Daoy (cell line): Measurements from ENCODE around the gene TCF3. TPM values are rescaled to one million over a fixed set of nuclear protein-coding genes. Genes with fewer than 3 reads are reported as not detected.

Experiments used
- DNase-seq: peaks from one replicate; pipeline ENCODE4 v3.0.0-alpha.2; 2015; ENCODE audit warnings: low read depth
- total RNA-seq: library from RNA; depleted of rRNA; stranded (reverse); fragments of >200 nt; shearing (Covaris generic); gene quantifications from 2 replicates; pipeline ENCODE4 v1.2.3, GENCODE V29; 2014

TCF3 gene
- total RNA-seq, 1 experiment from 2014 or later = 92.8 TPM

DNA sequence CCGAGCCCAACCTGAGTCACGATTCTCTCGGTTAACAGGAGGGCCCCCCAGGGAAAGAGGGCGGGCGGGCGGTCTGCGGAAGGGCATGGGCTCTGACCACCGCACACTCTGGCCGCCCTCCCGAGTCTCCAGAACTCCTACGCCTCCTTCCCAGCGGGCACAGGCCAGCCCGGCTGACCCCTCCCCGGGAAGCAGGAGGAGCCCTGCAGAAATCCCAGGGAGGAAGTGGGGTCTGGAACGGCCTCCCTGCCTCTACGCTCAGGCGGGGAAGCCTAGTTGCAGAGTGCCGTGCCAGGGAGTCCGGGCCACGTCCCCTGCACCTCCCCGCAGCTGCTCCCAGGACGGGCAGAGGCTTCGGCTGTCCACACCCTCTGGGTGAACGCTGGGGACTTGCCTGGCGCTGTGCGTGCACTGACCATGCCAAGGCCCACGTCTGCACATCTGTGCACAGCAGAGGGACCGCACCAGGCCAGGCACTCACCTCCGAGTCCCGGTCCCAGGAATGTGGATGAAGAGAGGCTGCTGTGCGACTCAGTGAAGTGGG, 20.8 kb downstream of the TCF3 start:
- no peak for DNase-seq

DNA sequence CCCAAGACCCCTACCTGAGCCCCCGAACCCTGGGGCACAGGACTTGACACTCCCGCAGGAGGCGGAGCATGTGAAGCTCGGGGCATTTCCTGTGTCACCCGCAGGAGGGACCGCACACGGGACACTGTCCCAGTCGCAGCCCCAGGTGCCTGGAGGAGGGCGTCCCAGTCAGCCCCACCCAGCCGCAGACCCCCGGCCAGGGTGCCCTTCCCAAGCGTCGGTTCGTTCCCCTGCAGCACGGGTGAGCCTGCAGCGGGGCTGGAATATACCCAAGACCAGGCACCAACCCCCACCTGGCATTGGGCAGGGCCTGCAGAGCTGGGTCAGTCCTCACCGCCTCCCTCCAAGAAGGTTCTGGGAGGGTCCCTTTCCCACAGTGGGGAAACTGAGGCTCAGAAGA, 21.6 kb downstream of the TCF3 start:
- no peak for DNase-seq

DNA sequence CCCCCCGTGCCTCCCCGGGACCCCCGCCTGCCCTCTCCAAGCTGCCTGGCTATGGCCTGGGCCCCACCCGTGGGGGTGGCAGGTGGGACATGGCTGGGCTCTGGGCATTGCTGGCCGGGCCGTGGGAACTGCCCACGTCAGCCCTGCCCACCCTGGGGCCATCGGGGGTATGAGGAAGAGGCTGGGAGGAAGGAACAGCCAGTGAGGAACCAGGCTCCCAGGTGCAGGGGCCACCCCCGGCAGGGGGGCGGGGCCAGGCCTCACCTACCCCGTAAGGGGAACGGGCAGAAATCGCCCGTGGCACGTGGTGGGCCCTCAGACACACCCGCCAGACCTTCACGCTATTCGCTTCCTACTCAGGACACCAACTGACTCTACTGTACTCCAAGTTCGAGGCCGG, 22.4 kb downstream of the TCF3 start:
- no peak for DNase-seq

DNA sequence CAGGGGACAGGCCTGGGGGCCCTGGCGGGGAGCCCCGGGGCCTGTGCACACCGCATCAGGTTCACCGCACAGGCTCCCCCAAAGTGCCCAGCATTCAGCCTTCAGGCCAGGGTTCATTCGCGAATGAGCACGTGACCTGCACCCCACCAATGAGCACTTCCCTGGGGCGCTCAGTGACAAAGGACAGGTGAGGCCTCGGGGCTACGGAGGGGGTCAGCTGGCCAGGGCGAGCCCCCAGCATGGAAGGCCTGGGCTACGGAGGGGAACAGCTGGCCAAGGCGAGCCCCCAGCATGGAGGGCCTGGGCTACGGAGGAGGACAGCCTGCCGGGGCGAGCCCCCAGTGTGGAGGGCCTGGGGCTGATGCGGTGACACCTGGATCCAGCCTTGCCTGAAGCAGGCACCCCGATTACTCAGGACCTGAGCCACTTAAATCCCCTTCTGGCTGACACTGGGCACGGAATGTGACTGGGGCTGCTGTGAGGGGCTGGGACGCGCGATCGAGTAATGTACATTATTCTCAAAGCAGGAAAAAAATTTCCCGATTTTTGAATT, 23.1 kb downstream of the TCF3 start:
- DNase-seq = no peak

DNA sequence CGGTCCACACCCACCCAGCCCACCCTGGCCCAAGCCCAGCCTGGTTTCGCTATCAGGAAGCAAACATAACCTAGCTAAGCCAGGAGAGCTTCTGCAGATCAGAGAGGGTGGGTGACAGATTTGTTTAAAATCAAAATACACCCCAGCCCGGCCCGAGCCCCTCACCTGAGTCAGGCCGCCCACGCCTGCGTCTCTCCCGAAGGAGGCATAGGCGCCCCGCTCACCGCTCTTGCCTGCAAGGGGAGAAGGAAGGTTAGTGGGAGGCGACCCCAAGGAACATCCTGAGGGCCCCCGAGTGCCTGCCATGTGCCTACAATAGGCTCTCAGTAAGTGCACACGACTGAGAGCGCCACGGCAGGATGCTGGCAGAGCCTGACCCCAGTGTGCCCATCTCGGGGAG, 25.2 kb downstream of the TCF3 start:
- DNase-seq = no peak

DNA sequence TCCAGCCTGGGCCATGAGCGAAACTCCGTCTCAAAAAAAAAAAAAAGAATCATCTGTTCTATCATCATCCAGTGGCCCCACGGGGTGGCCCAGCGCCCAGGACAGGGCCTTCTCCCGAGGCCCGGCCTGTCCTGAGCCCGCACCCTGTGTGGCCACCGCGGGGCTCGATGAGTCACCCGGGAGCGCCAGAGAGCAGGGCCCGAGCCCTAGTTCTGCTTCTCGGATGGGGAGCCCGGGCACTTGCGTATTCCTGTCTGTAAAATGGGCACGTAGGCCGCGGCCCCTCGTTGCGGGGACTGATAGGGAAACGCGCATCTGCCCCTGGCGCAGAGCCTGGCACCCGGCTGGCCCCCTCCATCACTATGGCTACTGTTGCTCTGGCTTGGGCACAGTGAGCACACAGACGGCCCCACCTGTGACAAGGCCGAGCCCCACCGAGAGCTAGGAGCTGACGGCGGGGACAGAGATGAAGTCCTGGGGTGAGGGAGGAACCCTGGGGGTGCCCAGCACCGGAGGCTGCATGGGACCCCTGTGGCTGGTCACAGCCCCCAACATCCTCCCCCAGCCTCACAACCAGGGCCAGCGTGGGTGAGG, 25.9 kb downstream of the TCF3 start:
- no peak for DNase-seq

DNA sequence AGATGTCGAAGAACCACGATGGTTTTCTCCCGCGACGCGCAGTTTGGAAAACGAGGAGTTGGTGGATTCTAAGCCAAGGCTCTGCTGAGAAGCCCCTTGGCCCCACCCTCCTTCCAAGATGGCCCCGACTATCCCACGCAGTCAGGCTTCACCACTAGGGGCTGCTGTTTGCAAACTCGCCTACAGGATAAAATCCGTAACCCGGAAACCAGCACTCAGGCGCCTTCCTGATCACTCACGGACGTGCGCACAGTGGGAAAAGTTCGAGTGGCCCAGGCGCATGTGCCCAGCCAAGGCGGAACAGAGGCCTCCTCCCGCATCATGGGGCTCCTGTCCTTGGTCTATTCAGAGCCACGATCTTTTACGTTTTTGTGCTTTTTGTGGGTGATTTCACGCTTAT, 28.0 kb downstream of the TCF3 start:
- peak; percentile 52 for DNase-seq

DNA sequence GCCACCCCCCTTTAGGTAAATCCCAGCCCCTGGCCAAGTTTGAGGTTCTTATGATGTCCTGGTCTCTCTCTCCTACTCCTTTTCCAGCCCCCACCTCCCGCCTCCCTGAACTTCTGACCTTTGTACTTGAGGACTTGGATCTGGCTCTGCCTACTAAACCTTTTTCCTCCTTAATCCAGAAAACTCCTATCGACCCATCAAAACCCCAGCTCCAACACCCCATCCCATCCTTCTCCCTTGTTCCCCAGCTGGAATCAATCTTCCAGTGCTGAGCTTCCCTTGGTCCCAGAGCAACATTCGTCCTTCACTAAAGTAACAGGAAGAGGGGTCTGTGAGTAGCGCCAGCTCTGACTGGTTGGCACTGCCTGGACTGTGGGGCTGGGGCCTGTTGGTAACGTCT, 29.9 kb downstream of the TCF3 start:
- DNase-seq = no peak

DNA sequence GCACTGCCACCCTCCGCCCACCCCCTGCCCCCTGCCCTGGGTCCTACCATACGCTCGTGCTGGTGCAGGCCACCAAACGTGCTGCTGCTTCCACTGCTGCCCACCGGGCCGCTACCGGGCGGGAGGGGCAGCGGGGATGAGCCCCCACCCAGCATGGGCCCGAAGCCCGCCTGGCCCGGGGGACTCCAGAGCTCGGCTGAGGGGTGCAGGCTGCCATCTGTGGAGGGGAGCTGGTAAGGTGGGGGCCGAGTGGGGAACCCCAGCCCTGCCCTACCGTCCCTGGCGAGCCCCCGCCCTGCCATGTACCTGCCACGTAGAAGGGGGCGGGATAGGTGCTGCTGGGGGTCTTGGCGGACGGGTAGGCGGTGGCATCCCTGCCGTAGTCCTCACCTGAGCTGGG, 30.4 kb downstream of the TCF3 start:
- DNase-seq = no peak

DNA sequence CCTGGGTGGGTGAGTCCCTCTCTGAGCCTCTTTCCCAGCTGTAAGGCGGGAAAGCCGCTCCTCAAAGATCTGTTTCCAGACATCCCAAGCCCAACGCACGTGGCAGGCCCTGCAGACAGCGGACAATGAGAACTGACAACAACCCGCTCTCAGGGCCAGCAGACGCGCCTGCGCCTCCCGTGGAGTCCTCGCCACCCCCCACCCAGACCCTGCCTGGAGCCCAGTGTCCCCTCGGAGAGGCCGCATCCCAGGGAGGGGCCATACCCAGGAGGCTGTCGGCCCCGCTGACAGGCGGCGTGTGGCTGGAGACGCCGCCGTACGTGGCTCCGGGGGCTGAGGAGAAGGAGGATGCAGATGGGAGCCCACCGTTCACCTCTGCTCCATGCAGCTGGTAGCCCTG, 30.8 kb downstream of the TCF3 start:
- DNase-seq = no peak

DNA sequence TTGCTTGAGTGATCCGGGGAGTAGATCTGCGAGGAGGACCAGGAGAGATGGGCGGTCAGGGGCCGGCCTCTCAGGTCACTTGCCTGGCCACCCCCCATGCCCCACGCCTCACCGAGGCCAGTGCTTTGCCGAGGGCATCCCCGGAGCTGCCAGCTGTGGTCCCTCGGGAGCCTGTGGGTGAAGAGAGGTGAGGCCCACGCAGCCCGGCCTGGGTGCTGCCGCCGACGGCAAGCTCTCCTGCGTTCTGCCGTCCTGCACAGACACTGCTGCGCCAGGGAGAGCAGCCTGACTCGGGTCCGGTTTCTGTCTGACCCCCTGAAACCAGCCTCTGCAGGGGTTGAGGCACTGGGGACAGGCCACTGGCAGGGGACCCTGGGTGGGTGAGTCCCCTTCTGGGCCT, 31.4 kb downstream of the TCF3 start:
- DNase-seq = no peak

DNA sequence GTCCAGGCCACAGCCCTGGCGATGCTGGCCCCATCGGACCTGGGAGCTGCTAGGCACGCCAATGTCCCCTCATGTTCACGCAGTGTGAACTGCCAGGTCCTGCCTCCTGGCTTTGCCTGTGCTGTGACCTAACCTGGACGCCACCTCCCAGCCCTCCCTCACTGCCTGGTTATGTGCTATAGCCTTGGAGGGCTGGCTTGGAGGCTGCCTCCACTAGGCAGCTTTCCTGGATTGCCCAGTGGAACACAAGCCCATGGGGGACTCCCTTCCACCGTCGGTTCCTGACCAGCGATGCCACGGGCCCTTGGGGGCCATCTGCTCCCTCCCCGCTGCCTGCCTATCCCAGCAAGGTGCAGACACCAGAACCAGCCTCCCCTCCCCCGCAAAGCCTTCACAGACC, 31.9 kb downstream of the TCF3 start:
- no peak for DNase-seq

DNA sequence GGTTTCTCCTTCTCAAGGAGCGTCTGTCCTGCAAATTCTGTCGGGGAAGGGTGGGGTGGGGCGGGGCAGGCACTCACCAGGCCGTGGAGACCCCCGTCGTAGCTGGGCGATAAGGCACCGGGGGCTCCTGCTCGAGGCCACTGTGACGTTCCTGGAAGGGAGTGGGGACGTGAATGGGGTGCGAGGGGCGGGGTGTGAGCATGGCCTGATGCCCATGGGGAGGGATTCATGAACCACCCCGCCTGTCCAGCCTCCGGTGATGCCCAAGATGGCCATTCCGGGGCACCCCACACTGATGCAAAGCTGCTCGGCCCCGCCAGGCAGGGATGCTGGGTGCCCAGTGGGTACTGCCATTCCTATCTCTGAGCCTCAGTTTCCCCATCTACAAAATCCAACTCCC, 32.7 kb downstream of the TCF3 start:
- no peak for DNase-seq

DNA sequence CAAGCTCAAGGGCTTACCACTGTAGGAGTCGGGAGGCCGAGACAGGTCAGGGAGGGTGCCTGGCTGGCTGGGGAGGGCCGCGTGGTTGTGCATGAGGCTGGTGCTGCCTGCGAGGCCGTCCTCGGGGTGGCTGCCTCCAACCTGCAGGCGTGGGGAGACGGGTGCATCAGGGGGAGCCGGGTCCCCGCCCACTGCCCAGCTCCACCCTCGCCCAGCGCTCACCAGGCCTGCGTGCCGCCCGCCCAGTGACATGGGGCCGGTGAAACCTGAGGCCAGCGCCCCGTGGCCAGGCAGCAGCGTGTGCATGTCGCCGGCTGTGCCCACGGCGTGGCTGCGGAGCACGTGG, 33.3 kb downstream of the TCF3 start:
- no peak for DNase-seq

DNA sequence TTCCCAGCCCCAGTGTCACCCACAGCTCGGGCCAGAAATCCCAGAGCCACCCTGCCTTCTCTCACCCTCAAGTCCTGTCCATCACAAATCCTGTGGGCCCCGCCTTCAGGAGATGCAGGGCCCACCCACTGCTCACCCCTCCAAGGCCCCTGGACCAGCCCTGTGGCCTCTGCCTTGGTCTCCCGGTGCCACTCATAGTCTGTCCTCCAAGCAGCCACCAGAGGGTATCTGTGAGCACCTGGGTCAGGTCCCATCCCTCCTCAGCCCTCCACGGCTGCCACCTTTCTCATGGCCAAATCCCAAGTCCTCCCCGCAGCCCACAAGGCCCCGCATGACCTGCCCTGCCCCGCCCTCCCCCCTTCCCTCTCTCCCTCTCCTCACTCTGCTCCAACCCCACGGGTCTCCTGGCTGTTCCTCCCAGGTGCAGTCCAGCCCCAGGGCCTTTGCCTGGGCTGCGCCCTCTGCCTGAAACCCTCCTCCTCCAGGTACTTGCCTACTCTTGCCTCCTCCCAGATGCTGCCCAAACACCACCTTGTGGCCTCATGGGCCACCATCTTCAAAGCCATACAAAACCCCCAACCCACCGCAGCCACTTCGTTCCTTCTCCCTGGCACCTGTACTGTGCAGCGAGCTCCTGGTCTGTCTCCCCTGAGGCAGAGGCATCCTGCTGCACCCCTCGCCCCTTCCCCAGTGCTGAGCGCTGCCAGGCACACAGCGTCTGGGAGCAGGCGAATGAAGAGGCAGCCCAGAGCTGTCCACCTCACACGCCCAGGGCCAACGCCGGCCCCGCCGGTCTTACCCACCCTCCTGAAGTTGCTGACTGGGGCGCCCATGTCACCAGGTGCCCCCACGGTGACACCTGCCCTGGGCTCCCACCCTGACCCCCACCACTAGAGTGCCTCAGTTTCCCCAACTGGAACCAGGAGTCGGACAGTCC, 34.0 kb downstream of the TCF3 start:
- peak; percentile 42 for DNase-seq

DNA sequence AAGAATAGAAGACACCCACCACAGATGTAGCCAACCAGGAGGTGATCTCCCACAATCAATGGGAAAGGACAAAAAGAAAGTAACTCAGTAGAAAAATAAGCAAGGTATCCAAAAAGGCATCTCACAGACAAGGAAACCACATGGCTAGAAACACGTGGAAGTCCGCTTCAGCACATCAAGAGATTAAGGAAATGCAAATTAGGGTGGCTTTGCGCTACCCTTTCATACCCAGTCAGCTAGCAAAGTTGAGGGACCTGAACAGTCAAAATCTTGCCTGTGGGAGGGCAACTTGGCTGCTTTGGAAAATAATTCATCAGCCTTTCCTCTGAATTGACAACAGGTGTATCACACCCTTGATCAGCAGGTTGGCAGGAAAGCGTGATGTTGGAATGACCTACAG, 35.5 kb downstream of the TCF3 start:
- DNase-seq = no peak

DNA sequence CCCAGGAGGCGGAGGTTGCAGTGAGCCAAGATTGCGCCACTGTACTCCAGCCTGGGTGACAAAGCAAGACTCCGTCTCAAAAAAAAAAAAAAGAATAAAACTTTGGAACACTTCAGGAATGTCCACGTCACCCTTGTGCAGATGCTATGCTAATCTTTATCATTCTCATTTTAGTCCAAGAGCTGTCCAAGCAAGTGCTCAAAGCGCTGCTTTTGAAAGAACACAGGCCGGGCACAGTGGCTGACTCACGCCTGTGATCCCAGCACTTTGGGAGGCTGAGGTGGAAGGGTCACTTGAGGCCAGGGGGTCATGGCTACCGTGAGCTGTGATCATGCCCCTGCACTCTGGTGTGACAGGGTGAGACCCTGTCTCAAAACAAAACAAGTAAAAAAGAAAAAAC, 36.0 kb downstream of the TCF3 start:
- DNase-seq = no peak

DNA sequence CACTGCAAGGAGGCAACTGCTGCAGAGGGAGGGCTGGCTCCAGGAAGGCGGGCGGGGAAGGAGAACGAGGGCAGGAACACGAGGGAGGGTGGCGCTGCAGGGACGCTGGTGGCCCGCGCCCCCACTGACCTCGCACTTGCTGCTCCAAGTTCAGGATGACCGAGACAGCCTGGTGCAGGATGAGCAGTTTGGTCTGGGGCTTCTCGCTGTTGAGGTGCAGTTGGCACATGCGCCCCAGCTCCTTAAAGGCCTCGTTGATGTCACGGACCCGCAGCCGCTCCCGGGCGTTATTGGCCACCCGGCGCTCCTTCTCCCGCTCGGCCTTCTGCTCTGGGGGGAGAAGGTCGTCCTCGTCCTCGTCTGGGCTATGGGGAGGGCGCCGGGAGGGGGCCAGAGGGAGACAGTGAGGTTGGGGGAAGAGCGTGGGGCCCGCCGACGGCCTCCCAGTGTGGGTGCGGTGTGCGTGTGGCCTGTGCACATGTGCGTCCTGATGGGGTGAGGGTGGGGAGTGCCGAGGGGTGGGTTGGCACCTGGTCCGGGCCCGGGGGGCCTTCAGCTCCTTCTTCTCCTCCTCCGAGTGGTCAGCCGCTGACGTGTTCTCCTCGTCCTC, 37.2 kb downstream of the TCF3 start:
- no peak for DNase-seq

DNA sequence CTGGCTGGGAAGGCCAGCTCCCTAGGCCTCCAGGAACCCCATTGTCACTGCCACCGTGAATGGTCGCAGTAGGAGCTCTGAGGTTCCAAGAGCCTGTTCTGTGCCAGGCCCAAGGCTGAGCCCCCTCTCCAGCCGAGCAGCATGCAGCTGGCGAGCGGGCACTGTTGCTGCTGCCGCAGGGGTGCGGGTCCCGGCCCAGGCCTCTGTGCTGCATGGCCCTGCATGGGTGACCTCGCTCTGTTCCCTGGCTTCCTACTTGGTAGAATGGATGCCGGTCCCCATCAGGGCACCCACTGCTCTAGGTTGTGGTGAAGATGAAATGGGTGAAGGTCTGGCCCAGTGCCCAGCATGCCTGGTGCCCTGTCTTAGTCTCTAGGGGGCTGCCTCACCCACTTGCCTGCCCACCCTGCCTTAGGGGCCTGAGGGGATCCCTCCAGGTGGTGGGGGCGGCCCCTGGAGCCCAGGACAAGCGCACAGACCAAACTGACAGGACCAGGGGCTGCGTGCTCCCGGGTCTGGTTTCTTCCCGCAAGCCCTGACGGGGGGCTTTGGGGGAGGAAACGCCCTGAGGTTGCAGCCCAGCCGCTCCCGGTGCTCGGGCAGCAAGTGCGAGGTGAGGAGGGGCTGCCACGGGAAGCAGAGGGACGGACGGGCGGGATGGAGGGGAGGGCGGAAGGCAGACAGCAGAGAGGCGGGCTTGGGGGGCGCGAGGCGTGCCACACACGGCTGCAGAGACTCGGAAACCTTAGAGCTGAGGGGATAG, 38.4 kb downstream of the TCF3 start:
- no peak for DNase-seq

DNA sequence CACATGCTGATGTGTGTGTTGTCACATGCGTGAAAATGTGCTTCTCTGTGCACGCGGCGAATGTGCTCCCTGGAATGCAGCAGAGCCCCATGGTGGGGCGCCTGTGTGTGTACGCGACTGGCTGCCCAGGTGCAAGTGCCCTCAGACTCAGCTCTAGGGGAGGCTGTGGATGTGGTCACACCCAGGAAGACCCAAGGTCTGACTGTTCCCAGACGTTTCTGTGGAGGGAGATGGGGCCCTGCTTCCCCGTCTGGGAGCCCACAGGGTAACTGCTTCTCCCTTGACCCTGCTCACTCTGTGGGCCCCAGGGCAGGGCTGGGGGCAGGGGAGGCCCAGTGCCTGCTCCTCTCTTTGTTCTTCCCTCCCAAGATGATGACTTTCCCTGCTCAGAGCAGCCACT, 39.3 kb downstream of the TCF3 start:
- DNase-seq = no peak

DNA sequence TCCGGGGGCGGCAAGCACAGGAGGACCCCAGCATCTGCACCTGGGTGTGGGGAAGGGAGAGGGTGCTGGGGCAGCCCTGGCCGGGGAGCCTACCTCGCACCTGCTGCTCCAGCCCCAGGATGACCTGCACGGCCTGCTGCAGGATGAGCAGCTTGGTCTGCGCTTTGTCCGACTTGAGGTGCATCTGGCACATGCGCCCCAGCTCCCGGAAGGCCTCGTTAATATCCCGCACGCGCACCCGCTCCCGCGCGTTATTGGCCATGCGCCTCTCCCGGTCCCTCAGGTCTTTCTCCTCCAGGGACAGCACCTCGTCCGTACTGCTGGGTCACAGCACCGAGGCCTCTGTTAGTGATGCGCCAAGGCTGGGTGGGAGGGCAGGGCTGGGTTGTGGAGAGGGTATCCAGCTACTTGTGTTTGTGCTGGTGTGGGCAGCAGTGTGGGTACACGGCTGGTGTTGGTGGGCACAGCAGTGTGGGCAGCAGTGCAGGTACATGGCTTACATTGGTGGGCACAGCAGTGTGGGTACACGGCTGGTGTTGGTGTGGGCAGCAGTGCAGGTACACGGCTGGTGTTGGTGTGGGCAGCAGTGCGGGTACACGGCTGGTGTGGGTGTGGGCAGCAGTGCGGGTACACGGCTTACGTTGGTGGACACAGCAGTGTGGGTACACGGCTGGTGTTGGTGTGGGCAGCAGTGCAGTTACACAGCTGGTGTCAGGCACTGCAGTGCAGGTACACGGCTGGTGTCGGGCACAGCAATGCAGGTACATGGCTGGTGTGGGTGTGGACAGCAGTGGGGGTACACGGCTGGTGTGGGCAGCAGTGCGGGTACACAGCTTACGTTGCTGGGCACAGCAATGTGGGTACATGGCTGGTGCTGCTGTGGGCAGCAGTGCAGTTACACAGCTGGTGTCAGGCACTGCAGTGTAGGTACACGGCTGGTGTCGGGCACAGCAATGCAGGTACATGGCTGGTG, 40.0 kb downstream of the TCF3 start:
- no peak for DNase-seq
